IPS-NIHi7 (cell line): Measurements from ENCODE around the gene ARHGDIA.
A peak's percentile ranks its signal among the peaks of the same experiment; 100 is the strongest.
"Not testable (repeated sequence)": the region's sequence is repeated elsewhere in the genome, so short reads cannot be mapped to it uniquely, and the experiment has no call there.

ENCODE experiments used
- DNase-seq: peaks from one replicate; pipeline ENCODE4 v3.0.0; 2012; ENCODE audit warnings: mixed read lengths; ENCODE audit errors: extremely low spot score

The ARHGDIA gene

DNA sequence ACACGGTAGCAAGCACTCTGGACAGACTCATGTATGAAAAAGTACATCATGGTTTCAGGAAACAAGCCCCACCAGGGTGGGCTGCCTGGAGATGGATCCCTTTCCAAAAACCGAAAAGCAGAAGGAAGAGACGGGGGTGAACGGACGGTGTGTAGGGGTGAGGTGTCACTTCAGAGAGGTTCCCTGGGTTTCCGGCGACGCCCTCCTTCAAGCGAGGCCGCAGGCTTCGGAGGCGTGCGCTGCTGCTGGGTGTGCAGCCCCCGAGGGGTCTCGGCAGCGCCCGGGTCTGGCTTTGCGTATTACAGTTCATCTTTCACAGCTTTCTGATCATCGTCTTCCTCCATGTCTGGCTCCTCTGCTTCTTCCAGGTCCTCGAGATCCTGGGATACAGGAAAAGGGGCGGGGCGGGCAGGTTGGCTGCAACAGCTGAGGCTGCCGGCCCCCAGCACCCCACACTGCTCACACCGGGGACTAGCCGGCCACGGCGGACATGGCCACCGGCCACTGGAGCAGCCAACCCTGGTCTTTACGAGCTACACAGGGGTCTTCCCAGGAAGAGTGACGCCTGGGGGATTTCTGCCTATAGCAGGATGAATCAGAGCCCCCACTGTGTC is 27.3 kb downstream of the ARHGDIA start:
- no peak for DNase-seq

DNA sequence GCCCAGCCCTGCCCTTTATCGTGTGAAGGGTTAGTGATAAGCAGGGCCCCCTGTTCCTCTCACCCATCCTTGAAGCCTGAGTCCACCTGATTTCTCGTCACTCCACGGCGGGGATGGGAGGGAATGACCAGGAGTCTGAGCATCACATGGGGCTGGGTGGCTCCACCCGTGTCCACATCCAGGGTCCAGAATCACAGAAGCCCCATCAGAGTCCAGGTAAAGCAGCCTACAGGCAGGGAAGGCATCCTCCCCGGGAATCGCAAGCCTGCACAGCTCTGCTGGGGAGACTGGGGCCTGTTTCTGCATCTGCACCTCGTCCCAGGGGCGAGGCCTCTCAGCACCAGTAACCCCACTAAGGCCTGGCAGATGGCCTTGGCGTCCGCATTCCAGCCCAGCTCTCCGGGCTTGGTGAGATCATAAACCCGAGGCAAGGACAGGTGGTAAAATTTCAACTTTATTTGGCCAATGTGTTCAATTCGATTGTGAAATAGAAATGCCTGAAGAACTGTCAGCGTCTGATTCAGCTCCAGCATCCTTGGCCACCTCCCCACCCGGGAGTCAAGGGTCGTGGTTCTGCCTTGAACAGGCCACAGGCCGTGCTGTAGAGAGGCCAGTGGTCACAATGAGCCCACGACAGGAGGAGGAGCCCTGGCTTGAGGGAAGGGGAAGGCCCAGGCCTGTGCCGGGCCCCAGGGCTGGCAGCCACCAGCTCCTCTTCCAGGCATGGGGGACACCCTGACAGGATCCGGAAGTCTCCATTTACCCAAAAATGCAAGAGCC is 28.2 kb downstream of the ARHGDIA start:
- DNase-seq, result no peak

GRCh38 chr17:81842378-81842724 is 28.8 kb downstream of the ARHGDIA start:
- DNase-seq, result no peak

DNA sequence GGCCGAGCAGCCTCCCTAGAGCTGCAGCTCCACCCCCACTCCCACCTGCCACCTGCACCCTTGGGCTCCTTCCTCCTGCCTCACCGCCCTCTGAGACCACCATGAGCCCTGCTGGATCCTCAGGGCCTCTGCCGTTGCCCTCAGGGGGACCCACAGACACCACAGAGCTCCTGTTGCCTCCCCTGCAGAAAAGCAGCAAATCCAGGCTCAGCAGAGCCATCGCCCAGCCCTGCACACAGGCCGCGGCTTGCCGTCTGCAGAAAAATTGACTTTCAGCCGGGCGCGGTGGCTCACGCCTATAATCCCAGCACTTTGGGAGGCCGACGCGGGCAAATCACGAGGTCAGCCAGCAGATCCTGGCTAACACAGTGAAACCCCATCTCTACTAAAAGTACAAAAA is 29.3 kb downstream of the ARHGDIA start:
- no peak for DNase-seq

DNA sequence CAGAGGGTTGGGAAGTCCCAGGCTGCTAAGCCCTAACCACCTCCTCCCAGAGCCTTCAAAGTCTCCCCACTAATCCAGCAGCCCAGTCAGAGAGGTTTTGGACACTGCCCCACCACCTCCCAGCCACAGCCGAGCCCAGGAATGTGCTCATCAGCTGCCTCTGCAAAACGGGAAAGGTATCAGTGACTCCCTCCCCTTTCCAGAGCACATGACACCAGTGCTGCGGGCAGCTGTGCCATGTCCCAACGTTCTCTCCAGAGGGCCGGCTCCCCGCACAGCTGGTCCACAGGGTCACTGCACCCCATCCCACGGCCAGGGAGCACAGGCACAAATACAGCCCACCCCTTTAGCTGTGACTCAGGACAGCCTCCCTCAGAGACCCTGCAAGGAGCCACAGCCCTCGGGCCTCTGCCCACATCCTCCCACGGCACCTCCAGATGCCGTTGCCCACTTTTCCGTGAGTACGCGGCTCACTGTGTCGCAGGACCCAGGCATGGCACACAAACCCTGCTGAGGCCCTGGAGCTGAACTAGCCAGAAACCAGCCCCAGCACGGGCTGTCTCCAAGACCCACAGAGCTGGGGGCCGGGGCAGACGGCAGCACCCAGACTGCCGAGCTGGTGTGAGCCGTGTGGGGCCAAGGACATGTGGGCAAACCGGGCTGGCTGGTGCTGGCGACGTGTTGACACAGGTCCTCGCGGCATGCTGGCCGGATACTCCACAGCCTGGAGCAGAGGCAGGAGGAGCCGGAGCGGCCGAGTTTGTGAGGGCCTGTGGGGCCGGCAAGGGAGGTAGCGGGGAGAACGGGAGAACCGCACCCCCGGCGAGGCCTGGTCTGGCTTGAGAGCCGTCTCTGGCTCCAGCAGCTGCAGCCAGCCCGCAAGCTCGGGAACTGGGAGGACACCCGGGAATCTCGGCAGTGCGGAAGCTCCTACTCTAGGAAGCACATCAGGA is 30.0 kb downstream of the ARHGDIA start:
- no peak for DNase-seq

GRCh38 chr17:81840059-81840458 is 31.1 kb downstream of the ARHGDIA start:
- DNase-seq, result not testable (repeated sequence)

GRCh38 chr17:81839301-81839700 is 31.8 kb downstream of the ARHGDIA start:
- no peak for DNase-seq

DNA sequence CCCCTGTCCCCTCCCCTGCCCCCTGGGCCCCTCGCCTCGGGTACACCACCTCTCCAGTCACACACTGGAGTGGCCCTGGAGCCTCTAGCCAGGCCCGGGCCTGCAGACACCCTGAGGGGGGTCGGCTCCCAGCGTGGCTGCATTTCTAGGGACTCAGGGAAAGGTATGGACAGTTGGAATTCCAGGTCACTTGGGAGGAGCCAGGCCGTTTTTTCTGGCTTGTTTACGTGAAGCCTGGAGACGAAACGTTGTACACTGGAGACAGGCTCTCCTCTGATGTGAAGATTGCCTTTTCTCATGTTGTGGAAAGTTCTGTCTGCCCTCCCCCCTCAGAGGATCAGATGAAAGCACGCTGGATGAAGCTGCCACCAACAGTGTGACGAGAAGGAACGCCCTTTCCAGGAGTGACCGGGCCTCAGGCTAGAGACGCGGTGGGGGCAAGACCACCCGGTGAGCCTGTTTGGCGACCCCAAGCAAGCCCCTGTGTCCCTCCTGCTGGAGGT is 32.3 kb downstream of the ARHGDIA start:
- DNase-seq, result no peak

DNA sequence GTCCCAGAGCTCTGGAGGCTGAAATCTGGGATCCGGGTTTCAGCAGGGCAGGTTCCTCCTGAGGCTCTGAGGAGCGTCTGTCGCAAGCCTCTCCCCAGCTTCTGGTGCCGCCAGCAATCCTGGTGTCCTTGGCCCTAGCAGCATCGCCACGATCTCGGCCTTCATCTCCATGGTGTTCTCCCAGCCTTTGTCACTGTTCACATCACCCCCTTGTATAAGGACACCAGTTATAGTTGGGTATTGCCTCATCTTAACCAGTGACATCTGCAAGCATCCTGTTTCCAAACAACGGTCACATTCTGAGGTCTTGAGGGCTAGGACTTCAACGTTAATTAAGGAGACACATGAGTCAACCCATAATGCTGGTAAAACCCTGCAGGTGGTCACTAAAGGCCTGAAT is 33.5 kb downstream of the ARHGDIA start:
- no peak for DNase-seq

DNA sequence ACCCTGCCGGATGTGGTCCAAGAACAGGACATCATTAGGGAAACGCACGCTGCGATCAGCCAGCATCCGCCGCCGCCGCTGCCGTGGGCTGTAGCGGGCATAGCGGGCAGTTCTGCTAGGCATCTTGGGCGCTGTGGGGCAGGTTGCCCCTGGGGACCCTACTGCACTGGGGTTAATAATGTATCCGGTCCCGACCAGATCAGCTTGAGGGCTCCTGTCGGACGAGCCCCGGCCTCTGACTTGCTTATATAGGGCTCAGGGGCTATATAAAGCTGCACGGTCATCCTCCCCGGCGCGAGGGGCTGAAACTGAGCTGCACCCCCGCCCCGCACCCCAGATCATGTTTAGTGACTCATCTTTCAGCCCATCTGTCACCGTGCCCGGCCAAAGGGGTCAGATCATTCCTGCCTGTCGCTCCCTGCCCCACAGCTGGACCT is 36.3 kb downstream of the ARHGDIA start, which contains the start of gene PPP1R27:
Gene PPP1R27 (minus strand): TSS at position 220 of the 437 bp plus-strand sequence. CDS start 97 bp downstream, at position 123.
- DNase-seq, result no peak

- no peak for DNase-seq
These were observed 37.0 kb downstream of the ARHGDIA start for GRCh38 chr17:81833921-81834830.

DNA sequence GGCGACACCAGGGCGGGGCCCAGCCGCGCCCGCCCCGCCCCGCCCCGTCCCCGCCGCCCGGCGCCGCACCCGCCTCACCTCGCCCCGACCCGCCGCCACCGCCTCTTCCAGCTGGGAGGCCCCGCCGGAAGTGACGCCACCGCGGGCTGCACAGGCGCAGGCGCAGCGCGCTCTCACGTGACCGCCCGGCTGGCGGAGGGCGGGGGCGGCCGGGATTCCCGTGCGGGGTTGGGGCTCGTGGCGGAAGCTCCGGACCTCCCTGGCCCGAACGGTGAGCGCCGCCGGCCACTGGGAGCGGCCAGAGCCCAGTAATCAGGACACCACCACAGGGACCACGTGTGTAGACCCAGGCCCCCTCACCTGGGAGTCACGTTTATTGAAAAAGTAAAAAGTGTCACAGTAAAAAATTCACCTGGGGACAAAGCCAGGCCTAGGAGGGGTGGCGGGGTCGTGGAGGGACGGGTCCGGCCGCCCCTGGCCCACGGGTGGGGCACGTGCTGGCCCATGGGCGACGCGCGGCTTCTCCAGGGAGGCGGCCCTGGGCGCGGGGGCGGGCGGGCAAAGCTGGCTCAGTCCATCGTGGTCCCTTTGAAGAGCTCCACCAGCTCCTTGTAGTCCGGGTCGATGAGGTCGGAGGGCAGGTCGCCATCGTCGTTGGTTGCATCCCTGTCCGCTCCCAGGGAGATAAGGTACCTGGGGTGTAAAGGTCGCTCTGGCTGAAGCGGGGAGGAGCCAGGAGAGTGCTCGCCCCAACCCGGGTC is 37.8 kb downstream of the ARHGDIA start, which contains the start of gene MCRIP1:
Gene MCRIP1 (minus strand): TSS at position 132 of the 761 bp plus-strand sequence. CDS start 8,785 bp downstream, outside the sequence.
- DNase-seq, result peak; percentile 98

GRCh38 chr17:81832608-81833159 is 38.5 kb downstream of the ARHGDIA start:
- no peak for DNase-seq

- DNase-seq, result no peak
These were observed 39.1 kb downstream of the ARHGDIA start for GRCh38 chr17:81831957-81832607.

GRCh38 chr17:81831563-81831956 is 39.6 kb downstream of the ARHGDIA start:
- no peak for DNase-seq

DNA sequence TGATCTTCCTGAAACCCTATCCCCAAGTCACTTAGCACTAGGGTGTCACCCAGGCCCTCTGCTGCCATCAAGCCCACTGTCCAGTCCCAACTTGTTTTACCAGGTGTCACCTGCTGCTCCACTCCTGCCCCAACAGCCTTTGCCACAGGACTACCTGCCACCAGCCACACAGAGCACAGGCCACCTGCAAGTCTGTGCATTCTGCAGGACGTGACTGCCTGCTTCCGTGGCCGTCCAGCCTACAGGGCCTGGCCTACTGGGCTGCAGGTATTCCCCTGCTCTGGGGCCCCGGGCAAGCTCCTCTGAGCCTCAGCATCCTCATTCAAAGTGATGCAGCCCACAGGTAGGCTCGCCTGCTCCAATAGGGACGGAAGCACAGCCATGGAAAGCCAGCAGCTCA is 41.3 kb downstream of the ARHGDIA start:
- DNase-seq, result no peak

GRCh38 chr17:81828656-81829055 is 42.5 kb downstream of the ARHGDIA start:
- DNase-seq, result no peak

GRCh38 chr17:81825841-81826466 is 45.2 kb downstream of the ARHGDIA start:
- no peak for DNase-seq

GRCh38 chr17:81824595-81824994 is 46.5 kb downstream of the ARHGDIA start:
- DNase-seq, result no peak
